GM12873 (cell line): ENCODE measurements around the gene PRRX2.

Experiments
- TF ChIP-seq, protein P1 (sequence below): IDR thresholded peaks from 2 replicates; pipeline ENCODE4 v1.5.1; 2012; ENCODE audit warnings: low read depth, mild to moderate bottlenecking, moderate library complexity, low read length, control low read depth; ENCODE audit not compliant: insufficient read depth; ENCODE audit errors: missing control alignments

PRRX2 gene

GRCh38 chr9:129676975-129677374 is 11.5 kb downstream of the PRRX2 start:
- TF ChIP-seq, protein P1, sequence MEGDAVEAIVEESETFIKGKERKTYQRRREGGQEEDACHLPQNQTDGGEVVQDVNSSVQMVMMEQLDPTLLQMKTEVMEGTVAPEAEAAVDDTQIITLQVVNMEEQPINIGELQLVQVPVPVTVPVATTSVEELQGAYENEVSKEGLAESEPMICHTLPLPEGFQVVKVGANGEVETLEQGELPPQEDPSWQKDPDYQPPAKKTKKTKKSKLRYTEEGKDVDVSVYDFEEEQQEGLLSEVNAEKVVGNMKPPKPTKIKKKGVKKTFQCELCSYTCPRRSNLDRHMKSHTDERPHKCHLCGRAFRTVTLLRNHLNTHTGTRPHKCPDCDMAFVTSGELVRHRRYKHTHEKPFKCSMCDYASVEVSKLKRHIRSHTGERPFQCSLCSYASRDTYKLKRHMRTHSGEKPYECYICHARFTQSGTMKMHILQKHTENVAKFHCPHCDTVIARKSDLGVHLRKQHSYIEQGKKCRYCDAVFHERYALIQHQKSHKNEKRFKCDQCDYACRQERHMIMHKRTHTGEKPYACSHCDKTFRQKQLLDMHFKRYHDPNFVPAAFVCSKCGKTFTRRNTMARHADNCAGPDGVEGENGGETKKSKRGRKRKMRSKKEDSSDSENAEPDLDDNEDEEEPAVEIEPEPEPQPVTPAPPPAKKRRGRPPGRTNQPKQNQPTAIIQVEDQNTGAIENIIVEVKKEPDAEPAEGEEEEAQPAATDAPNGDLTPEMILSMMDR: no peak

DNA sequence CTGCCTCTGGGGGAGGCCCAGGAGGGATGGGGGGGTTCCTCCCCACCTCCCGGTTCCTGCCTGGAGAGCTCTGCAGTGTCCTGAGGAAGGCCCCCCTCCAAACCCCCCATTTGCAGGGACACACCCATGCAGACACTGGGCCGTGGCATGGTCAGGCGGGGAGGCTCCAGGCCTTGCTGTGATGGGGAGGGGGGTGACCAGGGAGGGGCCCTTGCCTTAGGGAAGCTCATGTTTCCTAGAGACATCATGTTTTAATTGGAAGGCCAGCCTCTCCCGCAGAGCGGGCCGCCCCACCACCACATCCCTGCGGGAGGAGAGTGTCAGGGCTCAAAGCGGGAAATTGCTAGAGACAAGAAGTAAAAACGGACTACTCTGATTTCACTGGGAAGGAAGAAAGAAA is 12.0 kb downstream of the PRRX2 start:
- TF ChIP-seq, protein P1: no peak

GRCh38 chr9:129678844-129679243 is 13.4 kb downstream of the PRRX2 start:
- TF ChIP-seq, protein P1: no peak

- TF ChIP-seq, protein P1: no peak
These were observed 14.1 kb downstream of the PRRX2 start for GRCh38 chr9:129679537-129679936.

- TF ChIP-seq, protein P1: no peak
These were observed 16.5 kb downstream of the PRRX2 start for GRCh38 chr9:129681924-129682323.

GRCh38 chr9:129682381-129682780 is 16.9 kb downstream of the PRRX2 start:
- TF ChIP-seq, protein P1: no peak

GRCh38 chr9:129685220-129685932 is 19.9 kb downstream of the PRRX2 start:
- TF ChIP-seq, protein P1: no peak
